GM15510 (cell line): ENCODE data around the gene LTBP1.

Experiments
- POLR2A ChIP-seq: IDR thresholded peaks from 3 replicates; pipeline ENCODE4 v1.6.1; 2011; ENCODE audit warnings: borderline replicate concordance; ENCODE audit not compliant: insufficient read length; ENCODE audit errors: extremely low read depth

LTBP1 gene

DNA sequence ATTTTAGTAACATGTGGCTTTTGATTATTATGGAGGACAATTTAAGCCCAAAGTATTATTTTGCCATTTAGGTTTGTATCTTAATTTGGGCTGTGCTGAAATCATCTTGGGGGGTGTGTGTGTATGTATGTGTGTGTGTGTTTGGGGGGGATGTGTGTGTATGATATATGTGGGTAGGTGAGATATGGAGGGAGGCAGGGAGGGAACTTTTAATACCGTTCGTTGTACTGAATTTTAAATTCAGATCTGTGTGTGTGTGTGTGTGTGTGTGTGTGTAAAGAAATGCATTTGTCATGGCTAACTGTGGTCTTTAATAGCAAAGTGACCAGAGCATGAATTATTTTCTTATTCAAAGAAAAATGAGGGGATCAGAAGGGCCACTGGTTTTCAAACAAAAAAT, 113.7 kb downstream of the LTBP1 start:
- no peak for TF ChIP-seq POLR2A

DNA sequence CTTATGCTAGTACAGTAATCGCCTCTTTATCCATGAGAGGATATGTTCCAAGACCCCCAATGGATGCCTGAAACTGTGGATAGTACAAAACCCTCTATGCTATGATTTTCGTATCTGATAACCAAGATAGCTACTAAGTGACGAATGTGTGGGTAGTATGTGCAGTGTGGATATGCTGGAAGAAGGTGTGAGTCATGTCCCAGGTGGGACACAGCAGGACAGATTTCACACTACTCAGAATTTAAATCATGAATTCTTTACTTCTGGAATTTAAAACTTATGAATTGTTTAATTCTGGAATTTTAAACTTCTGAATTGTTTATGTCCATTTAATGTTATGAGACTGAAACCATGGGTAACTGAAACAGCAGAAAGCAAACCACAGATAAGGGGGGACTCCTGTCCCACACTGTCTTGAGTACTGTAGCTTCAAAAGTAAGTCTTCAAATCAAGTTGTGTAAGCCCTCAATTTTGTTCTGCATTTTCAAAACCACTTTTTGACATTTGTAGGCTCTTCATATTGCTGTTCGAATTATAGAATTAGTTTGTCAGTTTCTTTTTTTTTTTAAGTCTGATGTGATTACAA, 116.0 kb downstream of the LTBP1 start:
- TF ChIP-seq POLR2A, result no peak

GRCh38 chr2:33064349-33064801, 117.6 kb downstream of the LTBP1 start:
- no peak for TF ChIP-seq POLR2A

GRCh38 chr2:33067598-33067997, 120.8 kb downstream of the LTBP1 start:
- no peak for TF ChIP-seq POLR2A

DNA sequence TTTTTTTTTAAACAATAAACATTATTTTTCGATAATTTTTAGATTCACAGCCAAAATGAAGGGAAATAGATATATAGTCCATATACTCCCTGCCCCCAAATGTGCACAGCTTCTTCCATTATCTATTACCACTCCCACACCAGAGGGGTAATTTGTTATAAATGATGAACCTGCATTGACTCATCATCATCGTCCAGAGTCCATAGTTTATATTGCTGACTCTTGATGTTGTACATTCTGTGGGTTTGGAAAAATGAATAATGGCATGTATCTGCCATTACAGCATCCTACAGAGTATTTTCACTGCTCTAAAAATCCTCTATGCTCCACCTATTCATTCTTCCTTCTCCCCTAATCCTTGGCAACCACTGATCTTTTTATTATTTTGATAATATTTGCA, 121.5 kb downstream of the LTBP1 start:
- no peak for TF ChIP-seq POLR2A

DNA sequence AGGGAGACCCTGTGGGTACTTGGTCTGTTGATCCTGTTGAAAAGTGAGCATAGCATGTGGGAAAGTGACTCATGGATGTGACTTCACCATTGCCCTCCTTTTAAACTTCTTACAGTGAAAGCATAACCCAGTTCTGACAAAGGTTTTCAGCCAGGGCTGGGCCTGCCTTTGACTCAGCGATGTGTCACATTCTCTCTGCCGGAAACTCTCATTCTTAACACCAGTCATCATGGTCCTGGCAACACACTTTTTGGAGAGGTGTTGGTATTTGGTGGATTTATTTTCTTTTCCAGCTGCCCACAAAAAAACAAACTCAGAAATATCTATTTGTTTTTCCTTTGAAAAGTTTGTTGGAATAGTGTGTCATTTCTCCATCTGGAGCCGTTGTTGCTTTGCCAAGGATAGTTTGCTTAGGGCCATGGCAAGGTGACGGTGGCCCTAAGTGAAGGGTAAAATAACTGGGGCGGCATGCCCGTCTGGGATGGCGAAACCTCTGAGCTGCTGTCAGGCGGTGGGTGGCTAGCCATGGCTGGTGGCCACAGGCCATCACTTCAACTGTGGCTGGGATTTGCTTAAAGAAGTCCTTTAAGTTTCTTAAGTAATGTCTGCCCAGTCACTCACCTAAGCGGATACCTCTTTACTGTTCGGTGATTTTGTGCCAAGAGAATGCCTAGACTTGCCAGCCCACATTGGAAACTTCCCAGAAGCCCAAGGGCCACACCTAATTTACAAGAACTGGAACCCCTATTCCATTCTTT, 123.3 kb downstream of the LTBP1 start:
- no peak for TF ChIP-seq POLR2A

DNA sequence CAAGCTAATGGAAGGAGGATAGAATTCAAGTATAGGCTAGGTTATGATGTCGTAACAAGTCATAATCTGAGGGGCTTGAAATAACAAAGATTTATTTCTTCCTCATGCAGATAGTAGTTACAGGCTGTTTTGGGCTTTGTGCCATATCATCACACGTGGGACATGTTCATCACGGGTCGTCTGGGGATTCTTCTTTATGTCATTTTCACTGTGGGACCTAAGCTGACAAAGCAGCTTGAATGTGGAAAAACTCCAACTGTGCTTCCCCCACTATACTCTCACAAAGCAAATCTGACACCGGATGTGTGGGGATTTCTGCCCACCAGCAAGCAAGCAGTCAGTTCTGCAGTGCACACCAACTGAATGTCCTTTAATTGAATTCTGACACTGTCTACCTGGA, 124.8 kb downstream of the LTBP1 start:
- TF ChIP-seq POLR2A, result no peak

- TF ChIP-seq POLR2A, result no peak
Measured at GRCh38 chr2:33072614-33073013, 125.9 kb downstream of the LTBP1 start.

GRCh38 chr2:33073018-33073417, 126.3 kb downstream of the LTBP1 start:
- TF ChIP-seq POLR2A, result no peak

GRCh38 chr2:33074197-33074596, 127.4 kb downstream of the LTBP1 start:
- no peak for TF ChIP-seq POLR2A

DNA sequence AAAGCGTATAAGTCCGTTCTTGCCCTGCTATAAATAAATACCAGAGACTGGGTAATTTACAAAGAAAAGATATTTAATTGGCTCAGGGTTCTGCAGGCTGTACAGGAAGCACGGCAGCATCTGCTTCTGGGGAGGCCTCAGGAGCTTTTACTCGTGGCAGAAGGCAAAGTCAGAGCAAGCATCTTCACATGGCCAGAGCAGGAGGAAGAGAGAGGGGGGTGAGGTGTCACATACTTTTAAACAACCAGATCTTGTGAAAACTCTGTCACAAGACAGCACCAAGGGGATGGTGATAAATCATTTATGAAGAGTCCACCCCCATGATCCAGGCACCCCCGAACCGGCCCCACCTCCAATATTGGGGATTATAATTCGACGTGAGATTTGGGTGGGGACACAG, 130.6 kb downstream of the LTBP1 start:
- no peak for TF ChIP-seq POLR2A

DNA sequence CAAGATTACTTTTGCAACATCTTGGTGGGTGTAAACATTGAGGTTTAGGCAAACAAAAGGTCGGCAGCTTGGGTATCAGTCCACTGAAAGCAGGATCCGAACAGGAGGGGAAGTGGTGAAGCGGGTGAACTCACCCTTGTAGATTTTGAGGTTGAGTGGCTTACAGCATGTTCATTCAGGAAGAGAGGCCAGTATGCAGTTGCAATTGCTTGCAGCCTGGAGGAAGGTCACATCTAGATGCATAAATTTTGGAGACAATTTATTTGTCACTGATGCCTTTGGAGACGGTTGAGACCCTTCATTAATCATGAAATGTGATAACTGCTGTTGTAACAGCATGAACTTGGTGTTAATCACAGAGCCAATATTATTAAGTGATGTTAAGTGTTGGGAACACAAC, 131.1 kb downstream of the LTBP1 start:
- TF ChIP-seq POLR2A, result no peak

DNA sequence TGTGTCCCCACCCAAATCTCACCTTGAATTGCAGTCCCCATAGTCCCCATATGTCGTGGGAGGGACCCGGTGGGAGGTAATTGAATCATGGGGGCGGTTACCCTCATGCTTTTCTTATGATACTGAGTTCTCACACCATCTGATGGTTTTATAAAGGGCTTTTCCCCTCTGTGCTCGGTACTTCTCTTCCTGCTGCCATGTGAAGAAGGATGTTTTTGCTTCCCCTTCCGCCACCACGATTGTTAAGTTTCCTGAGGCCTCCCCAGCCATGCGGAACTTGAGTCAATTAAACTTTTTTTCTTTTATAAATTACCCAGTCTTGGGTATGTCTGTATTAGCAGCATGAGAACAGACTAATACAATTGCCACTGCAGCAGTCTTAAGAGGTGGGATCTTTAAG, 134.9 kb downstream of the LTBP1 start:
- TF ChIP-seq POLR2A, result no peak

- no peak for TF ChIP-seq POLR2A
Measured at GRCh38 chr2:33083699-33084387, 137.1 kb downstream of the LTBP1 start.

DNA sequence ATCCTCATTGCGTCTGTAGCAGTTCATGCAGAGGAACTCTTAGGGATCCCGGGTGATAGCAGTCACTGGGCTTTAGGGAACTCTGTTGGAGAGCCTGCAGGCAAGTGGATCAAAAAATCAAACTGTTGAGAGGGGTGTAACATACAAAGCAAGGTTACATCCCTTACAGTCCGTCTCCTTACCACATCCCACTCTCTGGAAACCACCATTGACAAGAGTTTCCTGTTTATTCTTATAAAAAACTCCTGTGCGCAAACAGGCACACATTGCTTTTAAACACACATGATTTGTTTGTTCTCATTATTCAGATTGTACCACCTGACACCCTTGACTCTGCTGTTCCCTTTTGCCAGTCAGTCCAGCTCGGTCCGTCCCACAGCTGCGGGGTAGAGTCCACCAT, 137.7 kb downstream of the LTBP1 start:
- TF ChIP-seq POLR2A, result no peak

GRCh38 chr2:33085646-33086045, 138.9 kb downstream of the LTBP1 start:
- TF ChIP-seq POLR2A, result no peak
